ENCODE measurements around the gene TPM4. TPM values are rescaled to one million over a fixed set of nuclear protein-coding genes. Genes with fewer than 3 reads are reported as not detected.
A peak's percentile ranks its signal among the peaks of the same experiment; 100 is the strongest.
"Not testable (repeated sequence)": the region's sequence is repeated elsewhere in the genome, so short reads cannot be mapped to it uniquely, and the experiment has no call there.

TPM4 gene
- total and polyA plus RNA-seq, 2 donors: 131 to 253 TPM

DNA sequence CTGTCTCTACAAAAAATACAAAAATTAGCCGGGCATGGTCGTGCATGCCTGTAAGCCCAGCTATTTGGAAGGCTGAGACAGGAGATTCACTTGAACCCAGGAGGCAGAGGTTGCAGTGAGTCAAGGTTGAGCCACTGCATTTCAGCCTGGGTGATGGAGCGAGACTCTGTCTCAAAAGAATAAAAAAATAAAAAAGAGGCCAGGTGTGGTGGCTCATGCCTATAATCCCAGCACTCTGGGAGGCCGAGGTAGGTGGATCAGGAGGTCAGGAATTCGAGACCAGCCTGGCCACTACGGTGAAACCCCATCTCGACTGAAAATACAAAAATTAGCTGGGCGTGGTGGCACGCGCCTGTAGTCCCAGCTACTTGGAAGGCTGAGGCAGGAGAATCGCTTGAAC is 11.1 kb downstream of the TPM4 start:
- peaks cover 59 to 91% of the 10 kb centered on the region in 2 donors for H3K36me3 ChIP-seq (ENCODE audit: control insufficient read depth in 2 of 2, insufficient read depth in 2 of 2, low read length in 1 of 2)
- H3K4me1 ChIP-seq (ENCODE audit: control insufficient read depth in 2 of 2, insufficient read depth in 2 of 2, low read length in 2 of 2): peaks cover 16 to 42% of the 10 kb centered on the region in 2 donors
- not testable (repeated sequence) for H3K4me3 ChIP-seq (ENCODE audit: low read length in 2 of 2); H3K27me3 ChIP-seq (ENCODE audit: control insufficient read depth in 2 of 2, insufficient read depth in 1 of 2, low read length in 1 of 2); H3K27ac ChIP-seq (ENCODE audit: low read depth in 1 of 2, low read length in 1 of 2); H3K9me3 ChIP-seq (ENCODE audit: control insufficient read depth in 2 of 2, insufficient read depth in 1 of 2, low read length in 1 of 2); DNase-seq (ENCODE audit: low read depth in 6 of 9, low spot score in 9 of 9)
- WGBS: 95% methylated on average over 11 of the region's 11 CpGs

DNA sequence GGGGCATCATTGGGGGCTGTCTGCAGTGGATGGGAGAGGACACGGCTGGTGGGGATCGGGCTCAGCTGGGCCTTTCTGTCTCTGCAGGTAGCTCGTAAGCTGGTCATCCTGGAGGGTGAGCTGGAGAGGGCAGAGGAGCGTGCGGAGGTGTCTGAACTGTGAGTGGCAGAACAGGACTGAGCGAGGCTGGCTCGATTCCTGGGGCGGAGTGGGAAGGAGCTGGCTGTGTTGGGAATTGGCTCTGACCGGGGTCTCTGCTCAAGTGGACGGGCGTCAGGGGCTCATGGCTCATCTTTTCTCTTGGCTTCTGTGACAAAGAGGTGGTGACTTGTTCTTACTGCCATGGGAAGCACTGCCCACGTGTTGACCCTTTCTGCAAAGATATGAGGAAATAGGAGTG is 11.6 kb downstream of the TPM4 start:
- H3K9me3 ChIP-seq (ENCODE audit: control insufficient read depth in 2 of 2, insufficient read depth in 1 of 2, low read length in 1 of 2): no peaks in the 10 kb centered on the region
- peaks cover 16 to 42% of the 10 kb centered on the region in 2 donors for H3K4me1 ChIP-seq (ENCODE audit: control insufficient read depth in 2 of 2, insufficient read depth in 2 of 2, low read length in 2 of 2)
- peaks cover 59 to 91% of the 10 kb centered on the region in 2 donors for H3K36me3 ChIP-seq (ENCODE audit: control insufficient read depth in 2 of 2, insufficient read depth in 2 of 2, low read length in 1 of 2)
- H3K4me3 ChIP-seq (ENCODE audit: low read length in 2 of 2): no peak overlapping the region
- no peaks in the 10 kb centered on the region for H3K27me3 ChIP-seq (ENCODE audit: control insufficient read depth in 2 of 2, insufficient read depth in 1 of 2, low read length in 1 of 2)
- no peak for DNase-seq (ENCODE audit: low read depth in 6 of 9, low spot score in 9 of 9)
- WGBS: 97% methylated on average over 12 of the region's 12 CpGs
- H3K27ac ChIP-seq (ENCODE audit: low read depth in 1 of 2, low read length in 1 of 2): no peak overlapping the region

DNA sequence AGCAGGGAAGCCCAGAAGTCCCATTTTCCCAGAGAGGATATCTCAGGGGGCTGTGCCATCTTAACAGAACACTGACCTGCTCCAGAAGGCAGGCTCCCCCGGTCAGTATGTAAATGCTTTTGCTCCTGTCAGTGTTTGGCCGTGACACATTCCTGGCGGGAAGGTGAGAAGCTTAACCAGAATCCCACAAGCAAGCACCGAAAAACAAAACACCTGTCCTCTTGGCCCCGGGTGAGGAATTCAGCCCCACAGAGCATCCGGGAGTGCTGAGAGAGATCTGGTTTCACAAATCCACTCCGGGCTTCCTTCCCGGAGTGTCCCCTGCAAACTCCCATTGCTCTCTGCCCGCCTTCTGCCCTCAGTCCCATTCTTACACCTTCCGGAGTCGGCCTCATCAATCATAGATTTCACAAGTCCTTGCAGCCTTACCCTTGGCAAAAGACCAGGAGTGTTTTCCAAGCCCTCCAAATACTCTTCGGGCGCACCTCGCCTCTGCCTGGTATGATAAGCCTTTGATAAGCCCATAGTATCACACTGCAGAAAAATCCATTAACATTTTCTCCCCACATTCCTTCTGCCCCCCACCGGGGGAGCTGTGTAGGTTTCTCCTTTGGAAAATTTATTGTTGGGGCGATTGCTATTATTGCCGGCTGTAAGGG is 12.2 kb downstream of the TPM4 start:
- H3K27ac ChIP-seq (ENCODE audit: low read depth in 1 of 2, low read length in 1 of 2): peak overlapping the region in 1 of 2 donors; percentile 61
- DNase-seq (ENCODE audit: low read depth in 6 of 9, low spot score in 9 of 9): no peak
- H3K9me3 ChIP-seq (ENCODE audit: control insufficient read depth in 2 of 2, insufficient read depth in 1 of 2, low read length in 1 of 2): no peaks in the 10 kb centered on the region
- peaks cover 59 to 90% of the 10 kb centered on the region in 2 donors for H3K36me3 ChIP-seq (ENCODE audit: control insufficient read depth in 2 of 2, insufficient read depth in 2 of 2, low read length in 1 of 2)
- no peak overlapping the region for H3K4me3 ChIP-seq (ENCODE audit: low read length in 2 of 2)
- WGBS: 94% methylated on average over 17 of the region's 17 CpGs
- peaks cover 16 to 42% of the 10 kb centered on the region in 2 donors for H3K4me1 ChIP-seq (ENCODE audit: control insufficient read depth in 2 of 2, insufficient read depth in 2 of 2, low read length in 2 of 2)
- H3K27me3 ChIP-seq (ENCODE audit: control insufficient read depth in 2 of 2, insufficient read depth in 1 of 2, low read length in 1 of 2): no peaks in the 10 kb centered on the region

DNA sequence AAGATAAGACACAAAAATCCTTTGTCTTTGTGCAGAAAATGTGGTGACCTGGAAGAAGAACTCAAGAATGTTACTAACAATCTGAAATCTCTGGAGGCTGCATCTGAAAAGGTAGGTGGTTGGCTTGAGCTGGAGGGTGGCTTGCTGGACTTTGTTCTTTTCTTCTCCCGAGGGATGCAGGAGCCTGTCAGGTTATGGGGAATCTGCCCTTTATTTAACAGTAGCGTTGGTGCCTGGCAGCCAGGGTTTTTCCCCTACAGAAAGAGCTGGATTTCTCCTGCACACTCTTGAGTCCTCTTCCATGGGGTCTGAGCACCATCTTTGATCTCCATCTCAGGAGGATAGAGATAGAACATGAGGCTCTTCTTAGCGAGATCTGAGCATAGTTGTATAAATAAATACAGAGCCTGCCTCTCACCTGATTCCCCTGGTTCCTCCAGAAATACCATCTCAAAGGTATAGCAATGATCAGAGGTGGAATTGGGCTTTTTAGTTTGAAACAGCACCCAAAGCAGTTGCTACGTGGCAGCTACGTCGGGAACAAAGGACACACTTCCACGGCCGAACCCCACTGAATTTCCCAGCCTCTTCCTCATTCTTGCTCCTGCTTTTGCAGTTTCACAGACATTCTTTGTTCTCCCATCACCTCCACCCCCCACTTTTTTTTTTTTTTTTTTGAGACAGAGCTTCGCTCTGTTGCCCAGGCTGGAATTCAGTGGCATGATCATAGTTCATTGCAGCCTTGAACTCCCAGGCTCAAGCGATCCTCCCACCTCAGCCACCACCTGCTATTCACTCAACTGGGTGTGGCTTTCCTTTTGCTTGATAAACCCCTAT is 12.9 kb downstream of the TPM4 start:
- H3K4me1 ChIP-seq (ENCODE audit: control insufficient read depth in 2 of 2, insufficient read depth in 2 of 2, low read length in 2 of 2): peaks cover 16 to 39% of the 10 kb centered on the region in 2 donors
- H3K27me3 ChIP-seq (ENCODE audit: control insufficient read depth in 2 of 2, insufficient read depth in 1 of 2, low read length in 1 of 2): no peaks in the 10 kb centered on the region
- H3K4me3 ChIP-seq (ENCODE audit: low read length in 2 of 2): no peak overlapping the region
- H3K36me3 ChIP-seq (ENCODE audit: control insufficient read depth in 2 of 2, insufficient read depth in 2 of 2, low read length in 1 of 2): peaks cover 58 to 89% of the 10 kb centered on the region in 2 donors
- no peak for DNase-seq (ENCODE audit: low read depth in 6 of 9, low spot score in 9 of 9)
- H3K27ac ChIP-seq (ENCODE audit: low read depth in 1 of 2, low read length in 1 of 2): peak overlapping the region in 1 of 2 donors; percentile 4
- 88% methylated on average over 10 of the region's 10 CpGs for WGBS
- no peaks in the 10 kb centered on the region for H3K9me3 ChIP-seq (ENCODE audit: control insufficient read depth in 2 of 2, insufficient read depth in 1 of 2, low read length in 1 of 2)

DNA sequence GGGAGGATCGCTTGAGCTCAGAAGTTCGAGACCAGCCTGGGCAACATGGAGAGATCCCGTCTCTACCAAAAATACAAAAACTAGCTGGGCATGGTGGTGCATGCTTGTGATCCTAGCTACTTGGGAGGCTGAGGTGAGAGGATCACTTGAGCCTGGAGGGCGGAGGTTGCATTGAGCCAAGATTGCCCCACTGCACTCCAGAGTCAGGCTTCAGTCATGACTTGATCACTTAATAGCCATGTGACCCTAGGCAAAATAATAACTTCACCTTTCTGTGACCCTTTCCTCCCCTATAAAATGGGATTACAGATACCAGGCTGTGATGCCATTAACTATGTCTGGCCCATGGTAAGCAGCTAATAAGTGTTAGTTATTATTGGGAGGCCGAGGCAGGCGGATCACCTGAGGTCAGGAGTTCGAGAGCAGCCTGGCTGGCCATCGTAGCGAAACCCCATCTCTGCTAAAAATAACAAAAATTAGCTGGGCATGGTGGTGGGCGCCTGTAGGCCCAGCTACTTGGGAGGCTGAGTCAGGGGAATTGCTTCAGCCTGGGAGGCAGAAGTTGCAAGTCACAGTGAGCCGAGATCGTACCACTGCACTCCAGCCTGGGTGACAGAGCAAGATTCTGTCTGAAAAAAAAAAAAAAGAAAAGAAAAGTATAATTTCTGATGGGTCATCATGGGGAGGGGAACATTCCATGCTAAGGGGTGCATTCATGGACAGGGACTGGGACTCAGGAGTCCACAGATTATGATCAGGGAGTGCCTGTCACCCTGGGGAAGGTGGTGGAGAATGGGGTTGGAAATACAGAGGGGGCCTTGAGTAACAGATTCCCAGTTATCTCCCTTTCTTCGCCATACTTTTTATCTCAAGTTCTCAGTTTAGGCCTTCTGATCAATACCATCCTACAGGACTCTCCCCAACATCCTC is 15.5 kb downstream of the TPM4 start:
- Histone ChIP-seq H3K27me3 (ENCODE audit: control insufficient read depth in 2 of 2, insufficient read depth in 1 of 2, low read length in 1 of 2) (no peaks in the 10 kb centered on the region), H3K4me3 (ENCODE audit: low read length in 2 of 2) (no peak overlapping the region), H3K27ac (ENCODE audit: low read depth in 1 of 2, low read length in 1 of 2) (no peak overlapping the region), H3K9me3 (ENCODE audit: control insufficient read depth in 2 of 2, insufficient read depth in 1 of 2, low read length in 1 of 2) (no peaks in the 10 kb centered on the region), H3K4me1 (ENCODE audit: control insufficient read depth in 2 of 2, insufficient read depth in 2 of 2, low read length in 2 of 2) (peaks cover 1 to 32% of the 10 kb centered on the region in 2 donors), H3K36me3 (ENCODE audit: control insufficient read depth in 2 of 2, insufficient read depth in 2 of 2, low read length in 1 of 2) (peaks cover 77 to 95% of the 10 kb centered on the region in 2 donors)
- DNase-seq (ENCODE audit: low read depth in 6 of 9, low spot score in 9 of 9): no peak
- 98% methylated on average over 13 of the region's 13 CpGs for WGBS

DNA sequence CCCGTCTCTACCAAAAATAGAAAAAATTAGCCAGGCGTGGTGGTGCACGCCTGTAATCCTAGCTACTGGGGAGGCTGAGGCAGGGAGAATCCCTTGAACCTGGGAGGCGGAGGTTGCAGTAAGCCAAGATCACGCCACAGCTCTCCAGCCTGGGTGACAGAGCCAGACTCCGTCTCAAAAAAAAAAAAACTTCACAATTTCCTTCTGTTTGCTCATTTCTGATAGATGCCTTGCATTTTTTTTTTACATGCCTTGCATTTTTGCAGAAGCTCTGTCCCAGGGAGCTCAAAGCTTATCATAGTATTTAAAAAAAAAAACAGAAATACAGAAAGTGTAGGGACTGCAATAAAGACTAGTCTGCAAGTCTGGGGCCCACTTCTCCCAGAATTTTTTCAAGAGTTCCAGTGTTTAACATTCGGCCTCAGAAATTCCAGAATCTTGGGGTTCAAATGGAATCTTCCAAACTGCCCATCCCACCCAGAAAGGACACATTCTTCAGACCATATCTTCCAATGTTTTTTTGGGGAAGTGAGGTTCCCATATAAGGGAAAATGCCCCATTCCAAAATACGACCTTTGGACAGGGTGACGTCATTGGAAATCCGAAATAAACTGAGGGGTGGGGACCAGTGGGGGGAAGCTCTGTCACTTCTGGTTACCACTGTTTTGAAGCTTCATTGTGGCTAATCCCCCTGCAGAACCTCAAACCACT is 18.2 kb downstream of the TPM4 start:
- WGBS: 70% methylated on average over 10 of the region's 10 CpGs
- Histone ChIP-seq H3K4me3 (ENCODE audit: low read length in 2 of 2) (no peak overlapping the region), H3K4me1 (ENCODE audit: control insufficient read depth in 2 of 2, insufficient read depth in 2 of 2, low read length in 2 of 2) (peaks cover 0 to 20% of the 10 kb centered on the region in 2 donors), H3K36me3 (ENCODE audit: control insufficient read depth in 2 of 2, insufficient read depth in 2 of 2, low read length in 1 of 2) (peaks cover 73 to 83% of the 10 kb centered on the region in 2 donors), H3K27me3 (ENCODE audit: control insufficient read depth in 2 of 2, insufficient read depth in 1 of 2, low read length in 1 of 2) (no peaks in the 10 kb centered on the region), H3K27ac (ENCODE audit: low read depth in 1 of 2, low read length in 1 of 2) (no peak overlapping the region), H3K9me3 (ENCODE audit: control insufficient read depth in 2 of 2, insufficient read depth in 1 of 2, low read length in 1 of 2) (no peaks in the 10 kb centered on the region)
- no peak for DNase-seq (ENCODE audit: low read depth in 6 of 9, low spot score in 9 of 9)

DNA sequence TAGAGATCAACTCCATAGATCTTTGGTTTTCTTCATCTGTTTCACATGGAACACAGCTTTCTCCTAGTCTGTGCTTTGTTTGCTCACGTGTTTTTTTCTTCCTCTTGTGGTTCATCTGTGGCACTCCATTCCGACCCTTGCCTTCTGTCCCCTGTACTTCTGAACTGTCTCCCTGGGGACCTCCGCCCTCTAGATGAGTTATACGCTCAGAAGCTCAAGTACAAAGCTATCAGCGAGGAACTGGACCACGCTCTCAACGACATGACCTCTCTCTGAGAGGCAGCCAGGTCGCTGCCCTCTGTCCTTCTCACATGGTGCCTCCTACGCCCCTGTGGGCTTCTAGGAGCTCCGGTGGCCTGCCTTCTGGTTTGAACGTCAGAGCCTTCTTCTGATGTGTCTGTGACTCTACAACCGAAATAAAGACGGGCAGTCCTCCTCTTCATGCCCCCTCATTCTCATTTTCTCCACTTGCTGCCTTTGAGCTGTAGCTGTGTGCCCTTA is 18.8 kb downstream of the TPM4 start:
- peaks cover 77 to 83% of the 10 kb centered on the region in 2 donors for H3K36me3 ChIP-seq (ENCODE audit: control insufficient read depth in 2 of 2, insufficient read depth in 2 of 2, low read length in 1 of 2)
- H3K9me3 ChIP-seq (ENCODE audit: control insufficient read depth in 2 of 2, insufficient read depth in 1 of 2, low read length in 1 of 2): no peaks in the 10 kb centered on the region
- no peak overlapping the region for H3K4me3 ChIP-seq (ENCODE audit: low read length in 2 of 2)
- H3K27me3 ChIP-seq (ENCODE audit: control insufficient read depth in 2 of 2, insufficient read depth in 1 of 2, low read length in 1 of 2): no peaks in the 10 kb centered on the region
- 58% methylated on average over 13 of the region's 13 CpGs for WGBS
- DNase-seq (ENCODE audit: low read depth in 6 of 9, low spot score in 9 of 9): no peak
- H3K27ac ChIP-seq (ENCODE audit: low read depth in 1 of 2, low read length in 1 of 2): no peak overlapping the region
- H3K4me1 ChIP-seq (ENCODE audit: control insufficient read depth in 2 of 2, insufficient read depth in 2 of 2, low read length in 2 of 2): peaks cover 0 to 20% of the 10 kb centered on the region in 2 donors

DNA sequence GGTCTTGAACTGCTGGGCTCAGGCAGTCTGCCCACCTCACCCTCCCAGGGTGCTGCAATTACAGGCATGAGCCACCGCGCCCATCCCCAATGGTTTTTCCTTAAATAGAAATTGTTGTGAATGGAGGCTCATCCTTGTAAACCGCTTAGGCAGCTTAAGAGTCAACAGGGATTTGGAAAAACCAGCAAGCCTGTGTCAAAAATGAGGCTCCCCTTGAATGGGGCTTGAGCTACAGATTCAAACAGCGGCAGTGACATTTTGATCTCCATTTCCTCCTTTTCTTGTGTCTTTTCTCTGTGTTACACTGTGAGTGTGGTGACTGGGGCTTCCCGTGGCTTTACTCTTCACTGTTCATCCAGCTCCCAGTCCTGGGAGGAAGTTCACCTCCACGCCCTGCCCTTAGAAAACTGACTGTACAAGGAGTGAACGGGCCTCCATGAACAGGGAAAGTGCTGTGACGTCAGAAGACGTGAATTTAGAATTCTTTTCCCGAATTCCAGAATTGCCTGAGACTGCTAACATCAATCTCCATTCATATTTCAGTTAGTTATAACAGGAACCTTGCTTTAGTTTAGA is 20.1 kb downstream of the TPM4 start:
- Histone ChIP-seq H3K4me1 (ENCODE audit: control insufficient read depth in 2 of 2, insufficient read depth in 2 of 2, low read length in 2 of 2) (peaks cover 0 to 20% of the 10 kb centered on the region in 2 donors), H3K9me3 (ENCODE audit: control insufficient read depth in 2 of 2, insufficient read depth in 1 of 2, low read length in 1 of 2) (no peaks in the 10 kb centered on the region), H3K4me3 (ENCODE audit: low read length in 2 of 2) (no peak overlapping the region), H3K27ac (ENCODE audit: low read depth in 1 of 2, low read length in 1 of 2) (no peak overlapping the region), H3K36me3 (ENCODE audit: control insufficient read depth in 2 of 2, insufficient read depth in 2 of 2, low read length in 1 of 2) (peaks cover 82 to 83% of the 10 kb centered on the region in 2 donors), H3K27me3 (ENCODE audit: control insufficient read depth in 2 of 2, insufficient read depth in 1 of 2, low read length in 1 of 2) (no peaks in the 10 kb centered on the region)
- no peak for DNase-seq (ENCODE audit: low read depth in 6 of 9, low spot score in 9 of 9)
- 92% methylated on average over 10 of the region's 10 CpGs for WGBS

Data from thymus (tissue), 11 donors.